Forelimb muscle (tissue), 1 donor: Measurements from ENCODE around the gene TAS1R1. TPM values are rescaled to one million over a fixed set of nuclear protein-coding genes. Genes with fewer than 3 reads are reported as not detected.

Experiments
- DNase-seq: peaks from one replicate; pipeline ENCODE4 v3.0.0-alpha.2; 2013; ENCODE audit warnings: low read depth
- polyA plus RNA-seq: library from polyadenylated mRNA; unstranded; fragments of 120-200 nt; gene quantifications from one replicate; pipeline ENCODE4 v1.2.1, GENCODE V29; 2013; ENCODE audit not compliant: insufficient read length

Gene TAS1R1
- polyA plus RNA-seq, 1 donor, result 5.5 TPM

DNA sequence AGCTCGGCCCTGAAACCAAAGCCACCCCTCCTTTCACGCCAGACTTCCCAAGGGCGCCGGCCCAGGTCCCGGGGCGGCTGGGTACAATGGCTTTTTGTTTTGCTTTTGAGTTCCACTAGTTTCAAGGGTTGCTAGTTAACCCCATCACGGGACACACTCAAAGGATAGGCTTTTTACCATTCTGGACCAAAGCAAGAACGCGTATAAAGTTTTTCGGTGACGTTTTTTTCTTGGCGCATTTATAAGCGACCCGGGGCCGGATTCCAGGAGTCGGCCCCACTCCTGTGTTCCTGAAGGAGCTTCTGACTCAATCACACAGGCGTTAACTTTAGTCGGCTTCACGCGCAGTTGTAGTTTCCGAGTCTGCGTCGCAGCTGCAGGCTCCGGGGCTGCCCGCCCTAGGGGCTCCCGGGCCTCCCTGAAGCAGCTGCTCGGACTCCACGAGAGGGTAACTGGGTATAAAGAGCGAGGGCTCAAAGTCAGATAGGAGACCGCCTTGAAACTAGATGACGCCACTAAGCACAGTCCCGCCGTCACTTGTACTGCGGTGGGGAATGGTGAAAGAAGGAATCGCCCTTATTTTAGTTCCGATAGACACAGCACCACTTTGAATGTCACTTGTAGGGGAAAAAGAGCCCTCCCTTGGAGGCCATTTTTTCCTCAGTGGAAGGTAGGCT, 48.3 kb downstream of the TAS1R1 start:
- peak; percentile 57 for DNase-seq

DNA sequence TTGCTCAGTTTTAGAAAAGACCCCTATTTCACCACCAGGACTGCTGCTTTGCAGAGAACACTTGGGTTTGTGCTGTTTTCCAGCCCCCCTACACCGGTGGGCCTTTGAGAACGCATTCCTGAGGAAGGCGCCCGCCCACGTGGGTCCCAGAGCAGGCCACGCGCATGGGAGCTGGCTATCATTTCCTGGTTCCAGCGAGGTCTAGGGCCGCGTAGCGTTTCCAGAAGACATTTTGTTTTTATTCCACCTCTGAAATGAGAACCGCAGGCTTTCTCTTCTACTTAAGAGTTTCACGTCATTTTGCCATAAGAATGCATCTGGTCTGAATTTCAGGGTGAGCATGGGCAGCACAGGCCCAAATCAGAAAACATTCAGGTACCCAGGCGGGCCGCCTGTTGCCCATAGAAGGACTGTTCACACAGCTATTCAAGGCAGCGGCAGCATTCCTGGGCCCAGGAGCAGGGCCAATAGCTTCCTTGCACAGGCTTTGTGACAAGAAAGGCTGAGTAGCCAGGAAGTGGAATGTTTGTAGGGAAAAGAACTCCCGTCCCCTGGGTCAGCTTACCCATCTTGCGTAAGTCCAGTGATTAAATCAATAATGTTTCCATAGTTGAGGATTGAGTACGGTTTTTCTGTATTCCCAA, 48.9 kb downstream of the TAS1R1 start:
- peak; percentile 39 for DNase-seq

DNA sequence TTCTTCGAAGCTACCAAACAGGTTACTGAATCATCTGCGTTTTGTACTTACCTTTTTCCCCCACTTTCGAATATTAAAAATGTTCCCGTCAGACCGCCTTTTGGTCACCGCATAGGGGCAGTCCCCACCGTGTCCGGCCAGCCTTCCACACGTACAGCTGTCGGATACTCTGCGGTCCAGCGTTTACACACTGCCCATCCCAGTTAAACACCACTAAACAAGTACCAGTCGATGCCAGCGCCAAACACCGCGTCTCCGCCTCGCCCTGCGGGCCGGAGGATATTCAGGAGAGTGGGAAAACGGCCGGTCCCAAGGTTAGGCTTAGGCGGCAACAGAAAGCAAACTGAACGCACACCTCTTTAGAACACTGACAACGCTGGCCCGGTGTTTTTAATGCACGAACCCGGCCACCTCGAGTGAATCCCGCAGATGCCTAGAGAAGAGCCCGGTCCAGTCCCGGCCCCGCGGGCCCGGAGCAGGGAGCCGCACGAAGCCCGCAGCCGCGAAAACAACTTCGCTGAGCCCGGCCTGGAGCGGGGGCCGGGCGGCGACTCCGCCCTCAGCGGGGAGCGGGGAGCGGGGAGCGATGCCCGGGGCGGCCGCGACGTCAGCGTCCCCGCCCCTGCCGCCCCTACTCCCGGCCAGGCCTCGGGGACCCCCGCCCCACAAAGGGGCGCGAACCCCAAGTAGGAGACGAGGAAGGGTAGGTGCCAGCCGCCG, 57.7 kb downstream of the TAS1R1 start:
- DNase-seq, result no peak

DNA sequence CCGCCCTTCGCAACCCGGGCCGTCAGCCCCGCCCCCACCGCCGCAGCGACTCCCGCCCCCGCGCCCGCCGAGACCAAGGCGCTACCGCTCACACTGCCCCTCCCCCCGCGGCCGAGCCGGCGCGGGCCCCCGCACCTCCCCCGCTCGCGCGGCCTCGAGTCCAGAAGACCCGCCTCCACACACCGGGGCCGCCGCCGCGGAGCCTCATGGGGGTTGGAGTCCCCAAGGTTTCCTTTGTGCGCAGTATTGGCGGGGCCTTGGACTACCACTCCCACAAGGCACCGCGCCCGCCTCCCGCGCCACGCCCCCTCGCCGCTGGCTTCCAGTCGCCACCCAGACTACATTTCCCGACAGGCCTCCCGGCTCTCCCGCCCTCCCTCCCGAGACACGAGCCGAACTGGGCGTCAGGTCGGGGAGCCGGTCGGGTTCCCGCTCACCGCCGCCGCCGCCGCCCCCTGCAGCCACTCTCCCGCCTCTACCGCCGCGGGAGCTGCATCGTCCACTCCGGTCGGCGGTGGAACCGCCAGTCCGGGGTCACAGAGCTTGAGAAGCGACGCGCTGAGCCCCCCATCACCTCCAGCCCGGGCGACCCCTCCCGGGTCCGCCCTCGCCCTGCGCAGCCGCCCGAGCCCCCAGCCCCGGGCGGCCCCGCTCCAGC, 58.4 kb downstream of the TAS1R1 start, which contains the start of gene PHF13:
PHF13 (plus strand) TSS at position 371 of the 658 bp plus-strand sequence. CDS start 336 bp downstream, outside the sequence.
- DNase-seq, result peak; percentile 90

DNA sequence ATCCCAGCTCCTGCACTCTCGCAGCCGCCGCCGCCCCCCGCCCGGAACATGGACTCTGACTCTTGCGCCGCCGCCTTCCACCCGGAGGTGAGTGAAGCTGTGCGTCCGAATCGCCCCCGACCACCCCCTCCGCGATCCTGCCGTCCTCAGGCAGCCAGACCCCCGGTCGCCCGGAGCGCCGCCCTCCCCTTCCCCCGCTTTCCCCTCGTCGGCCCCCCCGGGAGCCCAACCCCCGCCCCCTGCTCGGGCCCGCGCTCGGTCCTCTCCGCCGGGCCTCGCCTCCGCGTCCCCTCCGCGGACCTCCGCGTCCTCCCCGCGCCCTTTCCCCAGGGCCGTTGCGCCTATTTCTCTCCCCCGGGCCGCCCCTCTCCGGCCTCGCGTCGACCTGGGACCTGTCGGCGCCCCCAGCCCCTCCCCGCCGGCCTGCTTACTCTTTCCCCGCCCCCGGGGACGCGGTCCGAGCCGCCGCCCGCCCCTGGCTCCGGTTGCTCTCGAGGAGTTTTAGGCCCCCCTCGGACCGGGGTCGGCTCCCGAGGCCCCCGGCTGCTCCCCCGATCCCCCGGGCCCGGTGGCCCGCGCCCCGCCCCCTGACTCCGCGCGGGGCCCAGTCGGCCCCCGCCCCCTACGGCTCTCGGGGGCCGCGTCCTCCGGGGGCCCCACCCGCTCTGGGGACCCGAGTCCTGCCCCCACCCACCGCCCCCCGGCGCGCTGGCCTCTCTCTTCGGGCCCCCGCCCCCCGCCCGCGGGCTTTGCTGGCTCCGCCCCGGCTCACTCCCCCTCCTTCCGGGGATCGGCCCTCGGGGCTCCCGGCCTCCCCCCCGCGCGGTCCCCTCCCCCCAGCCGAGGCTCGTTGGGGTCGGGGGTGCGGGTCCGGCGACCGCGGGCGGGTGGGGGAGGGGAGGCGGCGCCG, 59.2 kb downstream of the TAS1R1 start:
- DNase-seq, result no peak

DNA sequence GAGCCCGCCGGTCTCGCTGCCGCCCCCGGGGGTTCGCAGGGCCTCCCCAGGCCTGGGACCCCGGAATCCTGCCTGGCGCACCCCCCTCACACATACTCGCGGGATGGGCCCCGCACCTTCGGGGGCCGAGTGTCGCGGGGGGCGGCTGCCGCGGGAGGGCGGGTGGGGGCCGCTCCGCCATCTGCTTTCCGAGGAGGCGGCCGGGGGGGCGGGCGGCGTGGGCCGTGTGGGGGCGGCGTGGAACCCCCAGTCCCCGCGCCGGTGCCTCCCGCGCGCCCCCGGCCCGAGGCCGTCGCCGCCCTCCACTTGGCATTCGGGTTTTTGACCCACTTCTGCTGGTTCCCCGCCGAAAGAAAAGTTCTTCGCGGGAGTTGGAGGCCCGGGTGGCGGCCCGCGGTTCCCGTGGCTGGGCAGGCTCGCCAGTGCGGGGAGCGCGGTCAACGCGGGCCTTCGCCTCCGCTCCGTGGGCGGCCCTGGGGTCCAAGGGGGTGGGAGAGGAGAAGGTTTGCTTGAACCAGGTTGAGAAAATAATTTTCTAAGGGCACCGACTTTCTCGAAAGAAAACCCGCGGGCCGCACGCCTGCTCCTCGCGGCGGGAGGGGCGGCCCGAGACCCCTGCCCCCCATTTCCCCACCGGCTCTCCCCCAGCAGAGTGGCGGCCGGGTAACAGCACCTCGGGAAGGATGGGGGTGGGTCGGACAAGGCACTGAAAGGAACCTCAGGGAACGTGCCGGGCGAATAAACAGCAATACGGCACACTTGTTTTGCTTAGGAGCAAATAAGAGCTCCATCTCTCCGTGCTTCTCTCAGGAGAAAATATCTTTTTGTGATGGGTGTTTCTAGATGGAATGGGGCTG, 60.0 kb downstream of the TAS1R1 start:
- no peak for DNase-seq

DNA sequence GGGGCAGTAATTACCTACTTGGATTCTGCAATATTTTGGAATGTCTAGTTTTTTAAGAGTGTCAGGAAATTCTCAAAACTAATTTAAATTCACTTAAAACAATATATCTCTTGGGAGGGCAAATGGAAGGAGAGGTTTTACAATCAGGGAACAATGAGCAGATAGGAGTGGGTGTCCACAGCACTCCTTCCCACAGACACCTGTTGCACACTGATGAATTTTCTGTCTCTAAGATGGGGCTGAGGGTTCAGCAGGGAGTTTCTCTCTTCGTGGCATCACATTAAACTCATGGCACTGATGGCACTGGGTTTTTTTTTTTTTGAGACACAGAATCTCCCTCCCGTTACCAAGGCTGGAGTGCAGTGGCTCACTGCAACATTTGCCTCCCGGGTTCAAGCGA, 63.9 kb downstream of the TAS1R1 start:
- no peak for DNase-seq

DNA sequence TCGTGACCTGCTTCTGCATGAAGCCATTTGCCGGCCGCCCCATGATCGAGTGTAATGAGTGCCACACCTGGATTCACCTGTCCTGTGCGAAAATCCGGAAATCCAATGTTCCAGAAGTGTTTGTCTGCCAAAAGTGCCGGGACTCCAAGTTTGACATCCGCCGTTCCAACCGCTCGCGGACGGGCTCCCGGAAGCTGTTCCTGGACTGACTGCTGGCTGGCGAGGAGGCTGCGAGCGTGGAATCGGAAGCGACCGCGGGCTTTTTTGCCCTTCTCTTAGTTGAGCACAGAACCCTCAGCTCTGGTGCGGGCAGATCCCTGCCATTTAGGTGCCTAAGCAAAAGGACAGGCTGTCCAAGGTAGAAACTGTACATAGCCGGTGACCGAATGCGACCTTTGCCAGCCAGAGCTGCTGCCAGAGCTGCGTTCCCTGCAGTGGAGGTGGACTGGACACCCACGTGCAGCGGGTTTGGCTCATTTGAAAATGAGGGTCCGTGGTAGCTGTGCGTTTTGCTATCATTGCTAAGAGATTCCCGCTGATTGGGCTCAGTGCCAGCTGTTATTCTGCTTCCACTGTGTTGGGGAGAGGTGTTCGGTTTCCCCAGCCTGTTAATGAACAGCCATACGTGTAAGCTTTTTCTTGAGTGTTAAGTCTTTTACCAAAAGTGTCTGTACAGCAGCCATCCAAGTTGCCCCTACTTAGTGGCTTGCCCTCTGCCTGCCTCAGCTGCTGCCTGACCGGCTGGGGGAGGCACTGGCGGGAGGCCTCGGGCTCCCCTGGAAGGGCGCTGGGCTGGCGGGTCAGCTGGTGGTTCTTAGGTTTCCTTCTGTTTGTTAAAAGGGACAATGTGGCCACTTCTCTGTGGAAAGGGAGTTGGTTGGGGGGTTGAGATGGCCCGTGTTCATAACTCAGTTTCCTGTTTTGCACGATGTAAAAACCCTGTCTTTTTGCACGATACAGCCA, 66.6 kb downstream of the TAS1R1 start:
- DNase-seq, result no peak

DNA sequence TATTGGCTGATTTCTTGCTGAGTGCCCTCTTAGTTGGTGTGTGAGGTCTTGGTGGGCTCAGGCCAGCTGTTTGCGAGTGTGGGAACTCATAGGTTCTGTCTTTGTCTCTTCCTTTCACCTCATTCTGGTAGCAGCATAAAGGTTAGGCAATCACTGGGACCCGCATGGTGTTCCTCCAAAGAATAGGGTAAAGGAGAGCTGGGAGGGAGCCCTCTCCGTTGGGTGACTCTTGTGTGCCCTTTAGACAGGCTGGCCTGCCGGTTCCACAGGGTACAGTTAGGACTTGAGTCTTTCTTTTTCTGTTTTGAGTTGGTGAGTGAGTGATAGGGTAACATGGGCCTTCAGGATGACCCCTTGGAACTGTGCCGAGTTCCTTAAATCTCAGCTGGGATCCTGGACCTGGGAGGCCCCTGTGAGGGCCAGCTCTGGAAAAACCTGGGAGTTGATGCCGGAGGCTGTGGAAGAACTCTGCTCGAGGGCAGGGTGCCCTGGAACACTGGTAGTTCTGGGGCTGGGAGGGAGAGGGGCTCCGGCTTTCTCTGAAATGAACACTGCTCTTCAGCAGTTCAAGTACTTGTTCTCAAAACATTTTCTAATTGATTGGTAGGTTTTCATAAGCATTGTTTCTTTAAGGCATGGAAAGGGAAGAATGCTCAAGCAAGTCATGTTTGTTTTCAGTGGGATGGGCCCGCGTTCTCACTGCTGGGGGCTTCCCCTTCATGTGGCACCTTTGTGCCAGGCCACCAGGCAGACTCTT, 67.5 kb downstream of the TAS1R1 start:
- no peak for DNase-seq

DNA sequence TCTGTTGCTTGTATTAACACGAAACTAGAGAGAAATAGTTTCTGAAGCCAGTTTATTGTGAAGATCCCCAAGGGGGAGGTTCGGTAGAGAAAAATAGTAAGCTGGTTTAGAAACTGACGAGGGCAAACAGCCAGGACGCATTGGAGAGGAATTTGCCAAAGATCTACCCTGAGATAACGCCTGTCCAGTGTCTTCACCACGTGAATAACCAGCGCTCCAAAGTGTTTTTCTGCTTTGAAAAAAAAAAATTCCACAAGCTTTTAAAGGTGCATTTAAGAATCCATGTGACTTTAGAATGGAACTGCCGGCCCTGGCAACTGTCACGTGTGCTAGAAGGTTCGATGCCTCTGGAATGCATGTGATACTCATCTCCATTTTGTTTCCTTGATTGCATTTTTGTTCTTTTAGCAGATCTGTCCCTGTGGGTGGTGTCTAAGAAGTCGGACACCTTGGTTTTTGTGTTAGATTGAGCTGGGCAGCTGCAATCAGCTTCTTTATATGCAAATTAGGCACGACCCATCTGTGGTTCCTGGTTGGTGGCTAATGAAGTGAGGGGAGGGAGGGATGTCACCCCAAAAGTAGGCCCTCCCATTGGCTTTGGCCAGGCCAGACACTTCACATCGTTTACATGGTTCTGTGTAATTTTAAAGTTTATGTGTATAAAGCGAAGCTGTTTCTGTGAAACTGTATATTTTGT, 68.3 kb downstream of the TAS1R1 start:
- DNase-seq, result no peak

DNA sequence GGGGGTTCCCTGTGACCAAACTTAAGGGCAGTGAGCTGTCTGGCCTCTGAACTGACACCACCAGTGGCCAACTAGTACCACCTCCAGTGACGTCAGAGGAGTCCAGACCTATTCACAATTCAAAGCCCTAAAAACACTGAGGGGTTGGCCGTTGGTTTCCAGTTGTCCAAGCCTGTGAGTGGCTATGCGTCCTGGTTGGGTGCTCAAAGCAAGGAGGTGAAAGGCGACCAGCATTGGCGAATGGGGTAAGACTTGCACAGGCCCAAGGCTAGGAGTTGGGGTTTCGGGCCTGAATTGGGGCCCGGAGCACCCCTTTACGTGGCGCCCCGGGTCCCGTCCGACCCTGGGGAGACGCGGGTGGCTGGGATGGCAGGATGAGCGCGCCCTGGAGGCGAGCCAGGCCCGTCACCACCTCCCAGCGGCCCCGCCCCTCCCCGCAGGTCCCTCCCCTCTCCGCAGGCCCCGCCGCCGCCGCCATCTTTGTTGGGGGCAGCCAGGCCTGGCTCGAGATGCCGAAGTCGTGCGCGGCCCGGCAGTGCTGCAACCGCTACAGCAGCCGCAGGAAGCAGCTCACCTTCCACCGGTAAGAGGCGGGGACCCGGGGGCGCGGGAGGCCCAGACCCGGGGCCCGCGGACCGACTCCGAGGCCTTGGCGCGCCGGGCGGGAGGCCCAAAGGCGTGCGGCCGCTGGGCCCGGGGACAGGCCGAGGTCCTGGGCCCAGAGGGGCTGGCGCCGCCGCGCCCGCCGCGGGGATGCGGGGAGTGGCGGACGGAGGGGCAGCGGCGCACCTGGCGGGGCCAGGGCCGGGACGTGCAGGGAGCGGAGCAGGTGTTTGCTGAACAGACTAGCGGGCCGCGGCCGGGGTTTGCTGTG, 69.8 kb downstream of the TAS1R1 start, which contains the start of gene THAP3:
THAP3 (plus strand) TSS at position 159 of the 874 bp plus-strand sequence; CDS start at position 510, 351 bp downstream.
- DNase-seq, result no peak

DNA sequence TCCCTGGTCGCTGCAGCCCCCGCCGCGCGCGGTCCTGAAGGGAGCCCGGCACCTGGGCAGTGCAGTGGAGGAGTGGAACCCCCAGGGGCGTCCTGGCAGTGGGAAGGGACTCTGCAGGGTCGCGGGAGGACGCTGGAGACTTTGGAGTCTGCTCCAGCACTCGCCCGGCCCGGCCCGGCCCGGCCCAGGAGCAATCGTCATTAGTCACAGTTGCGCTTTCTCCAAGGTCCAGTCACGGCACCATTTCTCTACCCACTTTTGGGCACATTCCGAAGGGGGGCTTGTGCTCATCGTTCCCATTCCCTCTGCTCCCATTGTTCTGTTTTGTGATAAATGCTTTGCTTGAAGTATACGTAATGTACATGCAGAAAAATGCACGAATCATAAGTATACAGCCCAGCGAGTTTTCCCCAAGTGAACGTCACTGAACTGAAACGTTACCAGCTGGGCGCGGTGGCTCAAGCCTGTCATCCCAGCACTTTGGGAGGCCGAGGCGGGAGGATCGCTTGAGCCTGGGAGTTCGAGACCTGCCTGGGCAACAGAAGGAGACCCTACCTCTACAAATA, 70.6 kb downstream of the TAS1R1 start:
- DNase-seq, result no peak

DNA sequence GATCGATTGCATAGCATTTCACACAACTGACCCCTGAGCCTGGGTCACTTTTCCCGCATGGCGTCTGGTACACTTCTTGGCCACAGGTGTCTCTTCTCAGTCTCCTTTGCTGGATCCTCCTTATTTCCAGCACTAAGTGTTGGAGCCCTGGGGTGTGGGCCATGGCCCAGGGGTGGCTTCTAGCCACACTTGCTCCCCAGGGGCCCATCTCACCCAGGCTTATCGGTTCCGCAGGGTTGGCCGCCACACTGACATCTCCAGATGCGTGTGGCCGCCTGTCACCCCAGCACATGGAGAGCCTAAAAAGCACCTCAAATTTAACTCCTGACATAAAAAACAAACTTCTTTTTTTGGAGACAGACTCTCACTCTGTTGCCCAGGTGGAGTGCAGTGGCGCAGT, 71.9 kb downstream of the TAS1R1 start:
- no peak for DNase-seq

DNA sequence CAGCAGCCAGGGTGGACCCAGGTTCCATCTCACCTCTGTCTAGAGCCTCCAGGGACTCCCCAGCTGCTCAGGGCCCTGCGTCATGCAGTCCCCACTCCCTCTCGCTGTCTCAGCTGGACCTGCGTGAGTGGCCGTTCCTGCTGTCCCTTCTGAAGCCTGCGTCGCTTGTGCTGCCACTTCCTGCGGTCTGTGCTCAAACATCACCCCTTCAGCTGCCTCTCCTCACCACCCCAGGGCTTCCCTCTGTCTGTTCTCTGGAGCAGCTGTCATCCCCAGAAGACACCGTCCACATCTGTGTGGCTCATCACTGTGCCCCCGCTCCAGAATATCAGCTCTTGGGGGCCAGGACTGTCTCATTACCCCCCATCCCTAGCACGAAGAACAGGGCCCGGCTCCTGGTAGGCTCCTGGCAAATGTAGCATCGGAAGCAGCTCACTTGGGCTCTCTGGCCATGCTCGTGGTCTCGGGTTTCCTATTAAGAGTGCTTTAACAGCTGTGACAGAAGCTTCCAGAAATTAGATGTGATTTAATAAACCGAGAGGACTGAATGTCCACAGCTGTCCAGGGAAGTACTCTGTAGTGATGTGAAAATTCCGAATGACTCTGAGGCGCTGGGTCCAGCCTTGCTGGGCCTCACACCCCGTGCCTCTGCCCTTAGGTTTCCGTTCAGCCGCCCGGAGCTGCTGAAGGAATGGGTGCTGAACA, 72.9 kb downstream of the TAS1R1 start:
- DNase-seq, result no peak

DNA sequence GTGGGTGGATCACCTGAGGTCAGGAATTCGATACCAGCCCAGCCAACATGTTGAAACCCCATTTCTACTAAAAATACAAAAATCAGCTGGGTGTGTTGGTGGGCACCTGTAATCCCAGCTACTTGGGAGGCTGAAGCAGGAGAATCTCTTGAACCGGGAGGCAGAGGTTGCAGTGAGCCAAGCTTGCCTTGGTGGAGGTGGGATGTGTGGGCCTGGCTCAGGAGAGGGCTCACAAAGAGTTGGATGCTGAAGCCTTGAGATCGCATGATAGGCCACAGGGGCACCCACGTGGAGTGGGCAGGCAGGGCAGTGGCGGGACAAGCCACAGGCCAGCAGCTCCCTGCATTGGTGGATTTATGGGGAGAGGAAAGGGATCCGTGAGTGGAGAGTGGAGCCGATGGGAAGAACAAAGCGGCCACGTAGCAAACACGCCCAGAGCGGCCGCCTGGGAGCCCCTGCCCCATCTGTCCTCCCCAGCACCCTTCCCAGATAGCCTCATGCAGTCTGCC, 73.9 kb downstream of the TAS1R1 start:
- DNase-seq, result no peak
